ENCODE results near the gene CDC42EP5.
"Not testable (repeated sequence)": the region's sequence is repeated elsewhere in the genome, so short reads cannot be mapped to it uniquely, and the experiment has no call there.

The CDC42EP5 gene

GRCh38 chr19:54470276-54470887, 2.7 kb downstream of the CDC42EP5 start:
- DNase-seq (ENCODE audit: low spot score): peak; percentile 16
- H3K4me3 ChIP-seq: peak overlapping the region; percentile 63
- peak overlapping the region; percentile 66 to 75 for H3K27ac ChIP-seq
- TF ChIP-seq CTCF (IDR thresholded peaks at IDR 0.05): no peak

GRCh38 chr19:54469496-54469934, 3.6 kb downstream of the CDC42EP5 start:
- Histone ChIP-seq H3K27ac (peak overlapping the region in 1 of 2 donors; percentile 47), H3K4me3 (no peak overlapping the region)
- no peak for DNase-seq (ENCODE audit: low spot score)
- no peak for TF ChIP-seq CTCF (IDR thresholded peaks at IDR 0.05)

- DNase-seq (ENCODE audit: low spot score); H3K4me3 ChIP-seq; H3K27ac ChIP-seq: not testable (repeated sequence)
Observed at GRCh38 chr19:54466110-54466480, 7.0 kb downstream of the CDC42EP5 start.

- peak overlapping the region; percentile 90 for H3K4me3 ChIP-seq
- no peak for TF ChIP-seq CTCF (IDR thresholded peaks at IDR 0.05)
- DNase-seq (ENCODE audit: low spot score): peak; percentile 78
- peak overlapping the region in 1 of 2 donors; percentile 100 for H3K27ac ChIP-seq
Observed at GRCh38 chr19:54465426-54466109, 7.5 kb downstream of the CDC42EP5 start.

- peak overlapping the region; percentile 90 for H3K4me3 ChIP-seq
- TF ChIP-seq CTCF (IDR thresholded peaks at IDR 0.05): no peak
- H3K27ac ChIP-seq: peak overlapping the region; percentile 88 to 100
- DNase-seq (ENCODE audit: low spot score): peak; percentile 95
Observed at GRCh38 chr19:54464630-54465425, 8.3 kb downstream of the CDC42EP5 start.

GRCh38 chr19:54464044-54464629, 9.0 kb downstream of the CDC42EP5 start:
- DNase-seq (ENCODE audit: low spot score): peak; percentile 93
- H3K27ac ChIP-seq: peak overlapping the region; percentile 88 to 100
- no peak for TF ChIP-seq CTCF (IDR thresholded peaks at IDR 0.05)

GRCh38 chr19:54463531-54464043, 9.5 kb downstream of the CDC42EP5 start, which contains the start of gene LENG9:
LENG9 (minus strand) TSS chr19:54463778; CDS start chr19:54463526, 252 bp downstream.
- Histone ChIP-seq H3K27ac (peak within 1 kb of the TSS; percentile 88 to 100), H3K4me3 (peak within 1 kb of the TSS; percentile 90)
- TF ChIP-seq CTCF (IDR thresholded peaks at IDR 0.05): no peak
- DNase-seq (ENCODE audit: low spot score): peak; percentile 99

More at GRCh38 chr19:54464044-54464629, 9.0 kb downstream of the CDC42EP5 start:
- peak overlapping the region; percentile 90 for H3K4me3 ChIP-seq

All from coronary artery (tissue), 2 donors.